ENCODE results near the gene F11R.

F11R gene

GRCh38 chr1:161009602-161010211 is 11.2 kb downstream of the F11R start:
- DNase-seq (ENCODE audit: low read depth): no peak
- H3K4me3 ChIP-seq (ENCODE audit: low read depth, low read length): no peak overlapping the region
- no peak for TF ChIP-seq CTCF (IDR thresholded peaks at IDR 0.05; ENCODE audit: low read depth, low read length, missing control alignments)
- in situ Hi-C loops (cut with HindIII; ENCODE audit: low sequenced_read_pairs): no loop called here

- in situ Hi-C loops (cut with HindIII; ENCODE audit: low sequenced_read_pairs): no loop called here
- DNase-seq (ENCODE audit: low read depth): no peak
- no peak overlapping the region for H3K4me3 ChIP-seq (ENCODE audit: low read depth, low read length)
- TF ChIP-seq CTCF (IDR thresholded peaks at IDR 0.05; ENCODE audit: low read depth, low read length, missing control alignments): no peak
These were observed 12.0 kb downstream of the F11R start for GRCh38 chr1:161008869-161009510.

GRCh38 chr1:161007369-161007768 is 13.6 kb downstream of the F11R start:
- no peak for DNase-seq (ENCODE audit: low read depth)
- no peak overlapping the region for H3K4me3 ChIP-seq (ENCODE audit: low read depth, low read length)
- in situ Hi-C loops (cut with HindIII; ENCODE audit: low sequenced_read_pairs): no loop called here
- TF ChIP-seq CTCF (IDR thresholded peaks at IDR 0.05; ENCODE audit: low read depth, low read length, missing control alignments): no peak

- no peak for DNase-seq (ENCODE audit: low read depth)
- in situ Hi-C loops (cut with HindIII; ENCODE audit: low sequenced_read_pairs): no loop called here
- no peak for TF ChIP-seq CTCF (IDR thresholded peaks at IDR 0.05; ENCODE audit: low read depth, low read length, missing control alignments)
- no peak overlapping the region for H3K4me3 ChIP-seq (ENCODE audit: low read depth, low read length)
These were observed 14.4 kb downstream of the F11R start for GRCh38 chr1:161006563-161006962.

- in situ Hi-C loops (cut with HindIII; ENCODE audit: low sequenced_read_pairs): no loop called here
- no peak for TF ChIP-seq CTCF (IDR thresholded peaks at IDR 0.05; ENCODE audit: low read depth, low read length, missing control alignments)
- no peak for DNase-seq (ENCODE audit: low read depth)
- no peak overlapping the region for H3K4me3 ChIP-seq (ENCODE audit: low read depth, low read length)
These were observed 19.4 kb downstream of the F11R start for GRCh38 chr1:161001525-161001924.

GRCh38 chr1:161000736-161001480 is 20.0 kb downstream of the F11R start:
- no peak for TF ChIP-seq CTCF (IDR thresholded peaks at IDR 0.05; ENCODE audit: low read depth, low read length, missing control alignments)
- in situ Hi-C loops (cut with HindIII; ENCODE audit: low sequenced_read_pairs): no loop called here
- DNase-seq (ENCODE audit: low read depth): no peak
- no peak overlapping the region for H3K4me3 ChIP-seq (ENCODE audit: low read depth, low read length)

Measured in astrocyte of the cerebellum (primary cell).